Fibroblast of the conjunctiva (primary cell): ENCODE data around the gene ITGA3.
"Not testable (repeated sequence)": the region's sequence is repeated elsewhere in the genome, so short reads cannot be mapped to it uniquely, and the experiment has no call there.

Source experiments
- DNase-seq: peaks from one replicate; pipeline ENCODE4 v3.0.0-alpha.2; 2010; ENCODE audit warnings: low read depth

ITGA3 gene

GRCh38 chr17:50052822-50053653, 2.9 kb upstream of the ITGA3 start:
- no peak for DNase-seq

GRCh38 chr17:50053654-50053960, 2.3 kb upstream of the ITGA3 start:
- no peak for DNase-seq

GRCh38 chr17:50055055-50055425, 870 bp upstream of the ITGA3 start:
- DNase-seq, result no peak

- no peak for DNase-seq
Measured at GRCh38 chr17:50056217-50056960, 479 bp downstream of the ITGA3 start.

- no peak for DNase-seq
Measured at GRCh38 chr17:50056961-50057330, 1.0 kb downstream of the ITGA3 start.

GRCh38 chr17:50057521-50057991, 1.6 kb downstream of the ITGA3 start:
- no peak for DNase-seq

GRCh38 chr17:50058296-50058953, 2.5 kb downstream of the ITGA3 start:
- DNase-seq, result no peak

GRCh38 chr17:50059256-50059655, 3.3 kb downstream of the ITGA3 start:
- DNase-seq, result no peak

- no peak for DNase-seq
Measured at GRCh38 chr17:50059759-50060273, 3.9 kb downstream of the ITGA3 start.

- peak; percentile 67 for DNase-seq
Measured at GRCh38 chr17:50060951-50061712, 5.2 kb downstream of the ITGA3 start.

- DNase-seq, result not testable (repeated sequence)
Measured at GRCh38 chr17:50061713-50062045, 5.8 kb downstream of the ITGA3 start.

GRCh38 chr17:50062293-50063243, 6.7 kb downstream of the ITGA3 start:
- no peak for DNase-seq

GRCh38 chr17:50063561-50064252, 7.8 kb downstream of the ITGA3 start:
- no peak for DNase-seq

- peak; percentile 59 for DNase-seq
Measured at GRCh38 chr17:50064253-50065001, 8.5 kb downstream of the ITGA3 start.

- no peak for DNase-seq
Measured at GRCh38 chr17:50065056-50065455, 9.1 kb downstream of the ITGA3 start.

- DNase-seq, result no peak
Measured at GRCh38 chr17:50066995-50067394, 11.1 kb downstream of the ITGA3 start.

- DNase-seq, result no peak
Measured at GRCh38 chr17:50067996-50068395, 12.1 kb downstream of the ITGA3 start.

- DNase-seq, result no peak
Measured at GRCh38 chr17:50070908-50071680, 15.2 kb downstream of the ITGA3 start.

GRCh38 chr17:50071692-50072091, 15.8 kb downstream of the ITGA3 start:
- DNase-seq, result no peak
